ENCODE results near the gene PSMB11. TPM values are rescaled to one million over a fixed set of nuclear protein-coding genes. Genes with fewer than 3 reads are reported as not detected.
"Not testable (repeated sequence)": the region's sequence is repeated elsewhere in the genome, so short reads cannot be mapped to it uniquely, and the experiment has no call there.

The PSMB11 gene
- total RNA-seq, 6 experiments from 2014 or later: 0.12 TPM; not detected in 5

GRCh38 chr14:22996768-22997654 lies 45.0 kb upstream of the PSMB11 start:
- H3K4me3 Mint-ChIP-seq: no peak overlapping the region
- peaks cover 26% of the 10 kb centered on the region for H3K4me1 Mint-ChIP-seq (ENCODE audit: low read depth)
- H3K9me3 Mint-ChIP-seq: no peaks in the 10 kb centered on the region
- no peak for TF ChIP-seq CTCF (IDR thresholded peaks at IDR 0.05)
- no peak overlapping the region for H3K27ac Mint-ChIP-seq
- H3K27me3 Mint-ChIP-seq (ENCODE audit: insufficient read depth): no peaks in the 10 kb centered on the region; the same call in 1 of the 2 replicates
- no peaks in the 10 kb centered on the region for H3K36me3 Mint-ChIP-seq (ENCODE audit: low read depth)
- no peak for DNase-seq

- Mint-ChIP-seq H3K27me3 (ENCODE audit: insufficient read depth) (no peaks in the 10 kb centered on the region; the same call in 1 of the 2 replicates), H3K27ac (no peak overlapping the region), H3K36me3 (ENCODE audit: low read depth) (no peaks in the 10 kb centered on the region), H3K4me3 (no peak overlapping the region), H3K4me1 (ENCODE audit: low read depth) (peaks cover 26% of the 10 kb centered on the region), H3K9me3 (no peaks in the 10 kb centered on the region)
- TF ChIP-seq CTCF (IDR thresholded peaks at IDR 0.05): no peak
- DNase-seq: no peak
Measured at GRCh38 chr14:22997676-22998323, 44.2 kb upstream of the PSMB11 start.

GRCh38 chr14:22998329-22999012 lies 43.5 kb upstream of the PSMB11 start:
- Mint-ChIP-seq H3K4me3 (no peak overlapping the region), H3K27ac (no peak overlapping the region), H3K4me1 (ENCODE audit: low read depth) (peaks cover 21% of the 10 kb centered on the region), H3K27me3 (ENCODE audit: insufficient read depth) (no peaks in the 10 kb centered on the region; the same call in 1 of the 2 replicates), H3K9me3 (no peaks in the 10 kb centered on the region), H3K36me3 (ENCODE audit: low read depth) (no peaks in the 10 kb centered on the region)
- no peak for TF ChIP-seq CTCF (IDR thresholded peaks at IDR 0.05)
- no peak for DNase-seq

GRCh38 chr14:23000860-23001259 lies 41.2 kb upstream of the PSMB11 start:
- H3K27ac Mint-ChIP-seq: no peak overlapping the region
- no peaks in the 10 kb centered on the region for H3K9me3 Mint-ChIP-seq
- no peak for TF ChIP-seq CTCF (IDR thresholded peaks at IDR 0.05)
- no peak overlapping the region for H3K4me3 Mint-ChIP-seq
- no peak for DNase-seq
- no peaks in the 10 kb centered on the region; the same call in 1 of the 2 replicates for H3K27me3 Mint-ChIP-seq (ENCODE audit: insufficient read depth)
- peaks cover 13% of the 10 kb centered on the region for H3K4me1 Mint-ChIP-seq (ENCODE audit: low read depth)
- H3K36me3 Mint-ChIP-seq (ENCODE audit: low read depth): no peaks in the 10 kb centered on the region

GRCh38 chr14:23002592-23002991 lies 39.4 kb upstream of the PSMB11 start:
- H3K4me1 Mint-ChIP-seq (ENCODE audit: low read depth): peaks cover 27% of the 10 kb centered on the region
- H3K4me3 Mint-ChIP-seq: no peak overlapping the region
- H3K9me3 Mint-ChIP-seq: no peaks in the 10 kb centered on the region
- no peak for DNase-seq
- no peaks in the 10 kb centered on the region for H3K36me3 Mint-ChIP-seq (ENCODE audit: low read depth)
- no peak for TF ChIP-seq CTCF (IDR thresholded peaks at IDR 0.05)
- H3K27me3 Mint-ChIP-seq (ENCODE audit: insufficient read depth): peaks cover 3% of the 10 kb centered on the region
- H3K27ac Mint-ChIP-seq: no peak overlapping the region

- H3K36me3 Mint-ChIP-seq (ENCODE audit: low read depth); DNase-seq; H3K4me3 Mint-ChIP-seq; H3K27me3 Mint-ChIP-seq (ENCODE audit: insufficient read depth); H3K27ac Mint-ChIP-seq; H3K9me3 Mint-ChIP-seq: not testable (repeated sequence)
- peaks cover 40% of the 10 kb centered on the region for H3K4me1 Mint-ChIP-seq (ENCODE audit: low read depth)
Measured at GRCh38 chr14:23004274-23004673, 37.7 kb upstream of the PSMB11 start.
